GM18861 (cell line): Measurements from ENCODE around the gene C18orf54.
"Not testable (repeated sequence)": the region's sequence is repeated elsewhere in the genome, so short reads cannot be mapped to it uniquely, and the experiment has no call there.

Experiments used
- ATAC-seq: cut with Tn5 transposase; IDR thresholded peaks from one replicate; pipeline ENCODE4 v1.9.1; 2021; ENCODE audit not compliant: unreplicated experiment

The C18orf54 gene

GRCh38 chr18:54357660-54358494 is at the start of gene C18orf54, which contains the start of gene STARD6:
Gene C18orf54, plus strand, starts transcription at chr18:54357906. Its CDS starts 2,667 bp downstream, at chr18:54360573.
Gene STARD6, minus strand, starts transcription at chr18:54357858. Its CDS starts 3,285 bp downstream, at chr18:54354573.
- peak; percentile 93 for ATAC-seq

DNA sequence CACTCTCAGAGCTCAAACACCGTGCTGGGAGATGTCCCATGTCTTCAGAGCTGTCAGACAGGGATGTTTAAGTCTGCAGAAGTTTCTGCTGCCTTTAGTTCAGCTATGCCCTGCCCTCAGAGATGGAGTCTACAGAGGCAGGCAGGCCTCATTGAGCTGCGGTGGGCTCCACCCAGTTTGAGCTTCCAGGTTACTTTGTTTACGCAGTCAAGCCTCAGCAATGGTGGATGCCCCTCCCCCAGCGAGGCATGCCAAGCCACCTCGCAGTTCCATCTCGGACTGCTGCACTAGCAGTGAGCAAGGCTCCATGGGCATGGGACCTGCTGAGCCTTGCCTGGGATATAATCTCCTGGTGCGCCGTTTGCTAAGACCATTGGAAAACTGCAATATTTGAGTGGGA is 48.1 kb upstream of the C18orf54 start:
- not testable (repeated sequence) for ATAC-seq

DNA sequence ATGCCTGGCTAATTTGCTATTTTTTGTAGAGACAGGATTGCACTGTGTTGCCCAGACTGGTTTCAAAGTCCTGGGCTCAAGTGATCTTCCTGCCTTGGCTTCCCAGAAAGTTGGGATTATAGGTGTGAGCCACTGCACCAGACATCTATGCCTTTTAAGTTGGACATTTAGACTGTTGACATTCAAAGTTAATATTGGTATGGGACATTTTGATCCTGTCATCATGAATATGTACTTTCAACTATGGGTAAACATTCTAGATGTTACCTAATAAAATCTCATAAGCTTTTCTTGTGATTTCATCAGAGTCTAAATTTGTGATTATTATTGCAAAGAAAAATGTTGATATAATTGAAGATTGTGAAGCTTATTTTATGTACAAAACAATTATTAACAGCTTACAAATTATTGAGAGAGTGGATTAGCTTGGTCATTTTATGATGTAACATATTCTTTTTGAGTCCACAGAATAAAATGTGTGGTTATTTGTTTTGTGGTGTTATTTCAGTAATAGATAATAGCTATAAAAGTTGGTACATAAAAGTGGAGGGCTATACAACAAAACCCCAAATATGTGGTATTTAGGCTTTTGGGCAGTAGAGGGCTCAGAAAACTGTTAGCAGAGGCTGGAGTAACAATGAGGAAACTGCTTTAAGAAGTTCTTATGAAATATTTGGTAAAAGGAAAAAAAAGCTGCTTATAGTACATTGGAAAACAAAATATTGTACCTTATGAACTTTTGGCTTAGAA is 41.5 kb upstream of the C18orf54 start:
- ATAC-seq = no peak

GRCh38 chr18:54323561-54323960 is 34.1 kb upstream of the C18orf54 start:
- no peak for ATAC-seq

- no peak for ATAC-seq
Observed at GRCh38 chr18:54323970-54324369, 33.7 kb upstream of the C18orf54 start.

GRCh38 chr18:54327818-54328217 is 29.9 kb upstream of the C18orf54 start:
- no peak for ATAC-seq

GRCh38 chr18:54329787-54330186 is 27.9 kb upstream of the C18orf54 start:
- ATAC-seq = no peak

DNA sequence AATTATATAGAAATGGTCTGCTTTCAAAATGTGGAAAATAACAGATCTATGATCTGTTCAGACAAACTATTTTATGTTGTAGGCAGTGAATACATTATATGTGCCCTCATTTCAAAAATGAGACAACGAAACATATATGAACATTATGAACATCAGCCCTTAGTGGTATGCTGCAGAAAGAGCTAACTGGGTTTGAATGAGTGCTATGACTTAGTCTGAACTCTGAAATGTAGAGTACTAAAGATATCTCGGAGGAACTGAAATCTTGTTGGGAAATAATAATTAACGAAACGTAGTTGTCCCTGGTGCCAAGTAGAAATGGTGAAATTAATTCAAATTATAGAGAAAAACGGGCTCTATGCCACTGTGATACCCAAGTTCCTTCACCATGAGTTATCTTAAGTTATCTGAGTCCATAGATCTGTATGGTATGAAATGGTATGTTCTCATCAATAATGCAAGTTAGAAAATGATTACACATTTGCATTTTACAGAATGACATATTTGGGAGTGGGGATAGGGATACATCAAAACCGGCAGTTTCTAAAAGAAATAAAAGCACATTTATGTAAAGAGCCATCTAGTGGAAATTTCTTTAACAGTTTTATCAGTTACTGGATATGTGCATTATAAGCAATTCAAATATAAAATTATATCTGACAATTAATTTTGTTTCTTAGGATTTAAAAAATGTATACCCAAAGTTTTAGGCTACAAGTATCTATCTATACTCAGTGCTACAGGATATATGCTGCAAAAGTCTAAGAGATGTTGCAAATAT is 26.7 kb upstream of the C18orf54 start:
- ATAC-seq = no peak

DNA sequence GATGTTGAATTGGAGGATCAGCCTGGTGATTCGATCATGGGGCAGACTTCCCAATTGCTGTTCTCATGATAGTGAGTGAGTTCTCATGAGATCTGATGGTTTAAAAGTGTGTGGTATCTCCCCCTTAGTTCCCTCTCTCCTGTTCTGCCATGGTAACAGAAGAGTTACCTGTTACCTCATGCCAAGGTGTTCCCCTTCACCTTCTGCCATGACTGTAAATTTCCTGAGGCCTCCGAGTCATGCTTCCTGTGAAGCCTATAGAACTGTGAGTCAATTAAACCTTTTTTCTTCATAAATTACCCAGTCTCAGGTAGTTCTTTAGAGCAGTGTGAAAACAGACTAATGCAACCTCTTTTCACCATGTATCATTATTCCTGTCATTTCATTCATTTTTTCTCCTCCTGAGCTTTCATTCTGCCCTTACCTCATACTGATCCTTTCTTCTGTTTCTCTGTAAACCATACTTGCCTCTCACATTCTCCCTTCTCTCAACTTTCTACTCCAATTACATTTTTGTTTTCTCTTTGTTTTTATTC is 22.0 kb upstream of the C18orf54 start:
- ATAC-seq = no peak

GRCh38 chr18:54338230-54338629 is 19.5 kb upstream of the C18orf54 start:
- no peak for ATAC-seq

DNA sequence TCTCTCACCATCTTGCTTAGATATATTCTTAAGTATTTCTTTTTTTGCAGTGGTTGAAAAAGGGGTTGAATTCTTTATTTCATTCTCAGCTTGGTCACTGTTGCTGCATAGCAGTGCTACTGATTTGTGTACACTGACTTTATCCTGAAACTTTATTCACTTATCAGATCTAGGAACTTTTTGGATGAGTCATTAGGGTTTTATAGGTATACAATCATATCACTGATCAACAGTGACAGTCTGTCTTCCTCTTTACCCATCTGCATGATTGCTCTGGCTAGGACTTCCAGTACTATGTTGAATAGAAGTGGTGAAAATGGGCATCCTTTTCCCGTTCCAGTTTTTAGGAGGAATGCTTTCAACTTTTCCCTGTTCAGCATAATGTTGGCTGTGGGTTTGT is 6.5 kb upstream of the C18orf54 start:
- no peak for ATAC-seq

DNA sequence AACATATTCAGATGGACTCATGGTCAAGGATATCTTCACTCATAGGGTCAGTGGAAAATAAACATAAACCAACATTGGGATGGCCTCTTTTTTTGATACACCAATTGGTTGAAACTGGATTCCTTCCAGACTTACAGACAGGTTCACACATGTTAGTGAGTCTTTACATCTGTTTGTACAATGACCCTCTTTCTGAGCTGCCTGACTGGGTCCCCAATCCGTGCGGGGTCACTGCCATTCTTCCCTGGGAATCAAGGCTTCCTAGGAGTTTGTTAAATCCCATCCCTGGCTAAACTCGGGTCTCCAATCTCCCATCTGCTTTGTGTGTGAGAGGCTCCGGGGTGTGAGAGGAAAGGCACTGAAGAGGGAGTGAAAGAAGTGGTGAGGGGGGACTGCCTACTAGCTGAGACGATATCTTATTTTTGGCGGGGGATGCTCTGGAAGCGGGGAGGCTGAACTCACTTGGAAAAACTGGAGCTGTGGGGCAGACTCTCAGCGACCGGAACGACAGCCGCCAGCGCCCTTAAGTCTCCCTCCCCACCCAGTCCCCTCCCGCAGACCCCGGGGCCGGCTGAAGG is 535 bp upstream of the C18orf54 start:
- no peak for ATAC-seq

DNA sequence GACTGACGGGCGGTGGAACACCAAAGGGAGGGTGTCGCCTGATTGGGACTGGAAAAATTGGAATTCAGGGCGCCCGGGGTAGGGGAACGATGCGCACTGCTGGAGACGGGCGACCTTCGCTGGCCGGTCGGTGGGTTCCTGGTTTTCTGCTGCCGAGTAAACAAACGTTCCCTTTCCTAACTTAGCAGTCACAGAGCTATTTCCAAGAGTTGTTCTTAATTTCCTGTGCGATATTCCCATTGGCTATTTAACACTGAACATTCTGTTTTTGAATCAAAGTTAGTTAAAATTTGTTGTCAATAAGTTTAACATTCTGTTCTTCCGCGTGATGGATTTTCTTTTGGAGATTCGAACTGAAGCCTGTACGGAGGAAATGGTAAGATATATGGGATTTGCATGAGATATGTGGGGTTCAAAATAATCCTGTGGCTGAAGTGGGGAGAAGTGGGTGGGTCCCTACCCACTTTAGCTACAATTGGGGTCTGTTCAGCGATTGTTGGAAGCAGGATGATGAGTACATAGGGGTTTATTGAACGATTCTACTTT is 862 bp downstream of the C18orf54 start:
- ATAC-seq = no peak

DNA sequence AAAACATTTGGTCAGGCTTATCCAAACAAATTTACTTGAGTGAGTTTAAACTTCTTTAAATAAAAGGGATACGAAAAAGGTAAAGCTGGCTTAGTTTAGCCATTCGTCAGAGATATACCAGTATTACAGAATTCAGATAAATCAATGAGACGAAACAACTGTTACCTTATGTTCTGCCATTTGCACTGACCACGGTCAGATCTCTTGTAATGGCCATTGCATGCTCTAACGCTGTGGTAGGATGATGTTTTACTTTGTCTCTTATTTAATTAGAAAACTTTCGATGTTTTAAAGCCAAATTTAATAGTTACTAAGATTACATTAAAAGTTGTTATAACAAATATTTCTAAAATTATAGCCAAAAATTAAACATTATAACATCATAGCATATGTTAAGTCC is 1.5 kb downstream of the C18orf54 start:
- ATAC-seq = no peak

GRCh38 chr18:54360406-54360805 is 2.7 kb downstream of the C18orf54 start:
- no peak for ATAC-seq

- ATAC-seq = no peak
Observed at GRCh38 chr18:54378057-54378456, 20.4 kb downstream of the C18orf54 start.

- ATAC-seq = no peak
Observed at GRCh38 chr18:54381640-54382039, 23.9 kb downstream of the C18orf54 start.

DNA sequence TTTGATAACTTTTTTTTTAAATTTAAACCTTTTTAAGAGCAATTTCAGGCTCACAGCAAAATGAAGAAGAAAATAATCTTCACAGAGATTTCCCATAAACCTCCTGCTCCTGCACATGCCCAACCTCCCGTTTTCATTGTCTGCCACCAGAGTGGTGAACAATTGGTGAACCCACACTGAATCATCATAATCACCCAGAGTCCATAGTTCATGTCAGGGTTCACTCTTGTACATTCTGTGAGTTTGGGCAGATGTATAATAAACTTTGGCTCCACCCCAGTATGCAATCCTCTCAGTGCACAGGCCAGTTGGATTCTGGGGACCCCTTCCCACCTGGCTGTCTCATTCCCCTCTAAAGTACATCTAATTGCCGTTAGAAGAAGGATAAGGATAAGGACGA is 24.4 kb downstream of the C18orf54 start:
- ATAC-seq = no peak

GRCh38 chr18:54382733-54383252 is 25.1 kb downstream of the C18orf54 start:
- ATAC-seq = no peak

DNA sequence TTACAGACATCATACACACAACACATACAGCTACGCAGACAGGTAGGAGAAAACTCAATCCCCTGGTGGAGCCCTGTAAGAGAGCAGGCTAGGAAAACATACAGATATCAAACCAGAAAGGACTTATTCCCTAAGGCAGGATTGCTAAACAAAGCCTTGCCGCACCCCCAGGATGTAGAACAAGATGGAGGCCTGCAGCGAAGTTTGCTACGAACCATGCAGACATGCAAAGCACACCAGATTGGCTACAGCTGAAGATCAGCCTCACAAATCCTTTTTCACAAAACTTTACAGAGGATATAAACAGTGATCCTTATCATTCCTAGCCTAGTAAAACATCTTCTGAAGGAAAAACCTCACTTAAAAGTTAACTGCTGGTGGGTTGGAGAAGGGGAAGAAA is 28.3 kb downstream of the C18orf54 start:
- no peak for ATAC-seq
